IPS-NIHi7 (cell line): ENCODE results near the gene TMA7.
"Not testable (repeated sequence)": the region's sequence is repeated elsewhere in the genome, so short reads cannot be mapped to it uniquely, and the experiment has no call there.

Experiments used
- DNase-seq: peaks from one replicate; pipeline ENCODE4 v3.0.0; 2012; ENCODE audit warnings: mixed read lengths; ENCODE audit errors: extremely low spot score

TMA7 gene

DNA sequence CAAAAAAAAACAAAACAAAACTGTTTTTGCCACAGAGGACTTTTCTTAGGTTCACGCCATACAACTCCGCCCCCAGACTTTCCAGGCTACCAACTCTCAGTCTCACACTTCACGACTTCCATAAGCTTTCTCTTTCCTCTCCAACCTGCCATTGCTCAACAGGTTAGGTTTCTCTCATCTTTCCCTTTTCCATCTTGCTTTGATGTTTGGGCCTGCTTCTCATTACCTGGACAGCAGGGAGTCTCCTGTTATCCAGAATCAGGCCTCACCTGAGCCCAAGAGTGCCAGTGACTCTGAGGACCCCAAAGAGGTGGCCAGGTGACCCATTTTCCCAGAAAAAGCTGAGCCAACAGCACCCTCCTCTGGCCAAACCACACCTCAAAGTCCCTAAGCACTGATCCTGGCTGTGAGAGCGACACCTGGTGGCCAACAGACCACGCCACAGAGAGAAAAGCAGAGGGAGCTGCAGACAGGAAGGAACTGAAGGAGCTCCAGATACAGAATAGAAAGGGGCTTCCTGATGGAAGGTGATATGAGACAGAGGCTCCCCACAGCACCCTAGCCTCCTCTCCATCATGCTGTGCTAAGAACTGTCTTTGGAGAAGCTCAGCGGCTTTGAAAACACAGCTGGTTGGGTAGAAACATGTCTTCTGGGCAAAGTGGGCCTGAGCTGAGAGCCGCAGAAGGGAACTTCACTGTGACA is 4.1 kb upstream of the TMA7 start:
- DNase-seq: peak; percentile 89

DNA sequence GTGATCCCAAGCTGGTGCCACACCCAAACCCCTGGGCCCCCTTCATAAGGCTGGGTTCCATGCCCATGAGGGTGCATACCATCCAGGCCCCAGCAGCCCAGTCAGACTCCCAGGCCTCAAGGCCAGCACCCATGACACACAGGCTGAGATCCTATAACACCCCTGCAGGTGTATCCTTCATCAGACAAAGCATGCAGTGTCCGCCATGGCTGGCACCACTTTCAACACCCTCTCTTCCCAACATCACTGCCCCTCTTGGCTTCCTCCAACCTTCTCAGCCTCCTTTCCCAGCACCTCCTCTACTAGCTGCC is 3.6 kb upstream of the TMA7 start:
- no peak for DNase-seq

DNA sequence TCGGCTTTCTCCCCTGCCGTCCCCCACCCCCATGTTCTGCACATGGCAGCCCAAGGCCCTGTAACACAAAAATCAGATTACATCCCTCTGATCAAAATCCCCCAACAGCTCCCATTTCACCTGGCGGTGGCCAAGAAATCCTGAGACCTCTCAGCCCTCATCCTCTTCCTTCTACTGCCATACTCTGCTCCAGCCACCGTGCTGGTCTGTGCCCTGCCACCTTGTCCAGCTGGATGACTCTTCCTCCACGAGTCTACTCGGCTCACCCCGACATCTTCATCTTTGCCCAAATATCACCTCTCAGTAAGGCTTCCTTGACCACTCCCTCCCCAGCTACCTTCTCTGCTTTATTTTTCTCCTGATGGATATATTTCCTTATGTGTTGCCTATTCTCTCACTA is 3.2 kb upstream of the TMA7 start:
- DNase-seq: no peak

DNA sequence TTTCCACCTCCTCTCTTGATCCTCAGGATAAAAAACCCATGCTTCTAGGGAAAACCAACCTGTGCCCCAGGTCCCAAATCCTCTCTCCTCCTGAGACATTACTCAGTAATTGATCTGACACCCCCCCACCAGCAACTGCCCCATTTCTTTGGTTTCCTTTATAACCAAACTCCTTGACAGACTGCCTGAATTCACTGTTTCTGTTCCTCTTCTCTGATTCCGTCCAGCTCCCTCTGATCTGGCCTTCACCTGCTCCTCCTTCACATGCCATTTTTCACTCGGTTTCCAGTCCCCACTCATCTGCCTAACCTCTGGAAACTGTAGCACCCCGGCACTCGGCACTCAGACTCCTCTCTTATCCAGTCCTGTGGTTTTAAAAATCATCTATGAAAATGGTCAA is 2.2 kb upstream of the TMA7 start:
- no peak for DNase-seq

DNA sequence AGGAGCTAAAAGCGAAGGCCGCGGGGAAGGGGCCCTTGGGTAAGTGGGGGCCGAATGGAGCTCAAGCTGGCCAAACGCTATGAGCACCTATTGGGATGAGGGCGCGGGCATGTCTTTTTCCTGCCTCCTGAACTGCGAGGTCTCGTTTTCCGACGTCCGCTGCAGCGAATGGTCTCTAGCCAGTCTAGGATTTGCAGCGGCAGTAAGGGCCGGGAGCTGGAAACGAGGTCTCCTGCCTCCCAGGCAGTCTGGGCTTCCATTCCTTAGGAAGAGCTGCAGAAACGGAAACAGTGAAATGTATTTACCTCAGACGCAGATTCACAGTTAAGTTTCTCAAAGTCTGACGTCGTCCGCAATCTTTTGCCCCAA is 517 bp downstream of the TMA7 start:
- DNase-seq: no peak

DNA sequence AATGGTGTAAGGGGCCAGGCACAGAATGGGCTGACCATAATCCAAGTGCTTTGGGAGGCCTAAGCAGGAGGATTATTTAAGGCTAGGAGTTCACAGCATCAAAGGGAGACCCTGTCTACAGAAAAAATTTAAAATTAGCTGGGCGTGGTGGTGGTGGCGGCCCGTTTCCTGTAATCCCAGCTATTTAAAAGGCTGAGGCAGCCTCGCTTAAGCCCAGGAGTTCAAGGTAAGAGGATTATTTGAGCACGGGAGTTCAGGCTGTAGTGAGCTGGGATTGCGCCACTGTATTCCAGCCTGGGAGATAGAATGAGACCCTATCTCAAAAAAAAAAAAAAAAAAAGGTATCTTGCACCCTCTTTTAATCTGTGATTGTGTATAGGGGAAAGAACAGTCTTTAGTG is 1.9 kb downstream of the TMA7 start:
- DNase-seq: no peak

DNA sequence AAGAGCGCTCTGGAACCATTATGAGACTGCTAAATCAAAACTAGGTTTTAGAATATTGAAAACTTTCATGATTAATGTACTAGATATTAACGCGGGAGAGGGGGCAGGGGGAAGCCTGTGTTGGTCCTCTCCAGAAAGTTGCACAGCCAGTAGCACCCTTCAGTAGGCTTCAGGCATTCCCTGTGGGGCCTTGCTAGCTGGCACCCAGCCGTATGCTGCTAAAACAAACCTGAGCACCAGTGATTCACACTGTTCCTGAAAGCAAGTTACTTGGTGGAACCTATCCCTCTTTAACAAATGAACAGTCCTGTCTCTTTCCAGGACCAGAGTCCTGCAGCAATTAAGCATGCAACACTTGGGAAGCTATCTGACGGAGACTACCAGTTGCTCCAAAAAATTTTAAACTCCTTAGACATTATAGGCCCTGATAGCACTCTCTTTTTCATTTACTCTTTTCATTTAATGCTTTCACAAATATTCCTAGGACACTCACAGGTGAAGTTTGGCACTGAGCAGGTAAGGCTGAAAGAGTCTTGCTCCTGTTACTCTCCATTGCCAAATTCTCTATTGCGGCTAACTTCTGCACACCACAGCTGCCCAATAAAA is 5.3 kb downstream of the TMA7 start:
- no peak for DNase-seq

DNA sequence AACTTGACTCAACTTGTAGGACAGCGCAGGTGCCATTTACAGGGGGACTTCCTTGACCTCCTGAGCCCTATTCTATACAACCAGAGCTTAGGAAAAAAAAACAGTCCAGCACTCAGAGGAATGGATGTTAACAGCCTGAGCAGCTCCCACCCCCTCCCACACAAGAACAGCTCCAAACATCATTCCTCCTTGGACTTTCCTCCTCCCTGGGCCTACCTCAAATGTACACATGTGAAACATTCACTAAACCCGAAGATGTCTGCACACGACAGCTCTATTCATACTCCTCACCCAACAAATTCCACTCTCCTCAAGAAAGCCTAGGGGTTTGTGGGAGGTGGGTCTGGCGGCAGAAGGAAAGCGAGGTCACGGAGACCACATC is 6.0 kb downstream of the TMA7 start:
- no peak for DNase-seq

DNA sequence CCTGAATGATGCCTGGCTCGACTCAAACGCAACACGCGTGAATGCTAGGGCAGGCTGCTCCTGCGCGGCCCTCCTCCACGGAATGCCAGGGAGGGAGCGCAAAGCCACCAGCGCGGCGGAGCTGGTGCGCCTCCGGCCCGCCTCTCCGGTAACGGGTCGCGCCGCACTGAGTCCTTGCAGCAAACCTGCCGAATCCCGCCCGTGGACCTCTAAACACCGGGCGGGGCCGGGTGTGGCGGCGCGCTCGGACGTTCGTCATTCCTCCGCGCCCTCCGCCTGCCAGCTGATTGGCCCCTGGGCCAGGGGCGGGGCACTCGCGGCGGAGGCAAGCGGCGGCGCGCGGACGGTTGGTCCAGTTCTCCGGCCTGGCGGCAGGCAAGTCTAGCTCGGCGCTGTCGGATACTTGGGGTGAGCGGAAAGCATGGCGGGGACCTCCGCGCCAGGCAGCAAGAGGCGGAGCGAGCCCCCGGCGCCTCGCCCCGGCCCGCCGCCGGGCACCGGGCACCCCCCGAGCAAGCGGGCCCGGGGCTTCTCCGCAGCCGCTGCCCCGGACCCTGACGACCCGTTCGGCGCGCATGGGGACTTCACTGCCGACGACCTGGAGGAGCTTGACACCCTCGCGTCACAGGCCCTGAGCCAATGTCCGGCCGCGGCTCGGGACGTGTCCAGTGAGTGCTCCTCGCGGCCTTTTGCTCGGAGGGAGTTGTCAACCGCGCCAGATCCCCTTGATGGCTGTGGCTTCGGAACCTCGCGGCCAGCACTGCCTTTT is 6.6 kb downstream of the TMA7 start, which contains the start of gene ATRIP:
TSS of gene ATRIP (plus strand) at position 313 of the 769 bp plus-strand sequence. CDS start at position 422, 109 bp downstream.
- peak; percentile 94 for DNase-seq

DNA sequence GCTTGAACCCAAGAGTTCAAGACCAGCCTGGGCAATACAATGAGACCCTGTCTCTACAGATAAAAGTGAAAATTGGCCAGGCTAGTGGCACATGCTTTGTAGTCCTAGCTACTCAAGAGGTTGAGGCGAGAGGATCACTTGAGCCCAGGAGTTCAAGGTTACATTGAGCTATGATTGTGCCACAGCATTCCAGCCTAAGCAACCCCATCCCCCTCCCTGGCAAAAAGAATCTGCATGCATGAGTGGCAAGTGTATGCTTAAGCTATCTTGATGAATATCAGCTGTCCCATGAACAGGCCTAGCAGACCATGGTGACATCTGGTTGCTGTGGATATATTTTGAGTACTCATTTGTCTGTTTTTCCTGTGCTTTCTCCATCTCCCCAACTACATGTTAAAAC is 11.2 kb downstream of the TMA7 start:
- no peak for DNase-seq

DNA sequence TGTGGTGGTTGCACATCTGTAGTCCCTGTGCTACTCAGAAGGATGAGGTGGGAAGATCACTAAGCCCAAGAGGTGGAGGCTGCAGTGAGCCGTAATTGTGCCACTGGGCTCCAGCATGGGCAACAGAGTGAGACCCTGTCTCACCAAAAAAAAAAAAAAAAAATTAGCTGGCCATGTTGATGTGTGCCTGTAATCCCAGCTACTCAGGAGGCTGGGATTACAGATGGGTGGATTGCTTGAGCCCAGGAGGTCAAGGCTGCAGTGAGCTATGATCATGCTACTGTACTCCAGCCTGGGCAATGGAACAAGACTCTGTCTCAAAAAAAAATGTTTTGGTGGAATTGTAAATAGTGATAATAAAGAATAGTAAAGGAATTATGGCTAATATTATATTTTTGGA is 16.4 kb downstream of the TMA7 start:
- DNase-seq: no peak

DNA sequence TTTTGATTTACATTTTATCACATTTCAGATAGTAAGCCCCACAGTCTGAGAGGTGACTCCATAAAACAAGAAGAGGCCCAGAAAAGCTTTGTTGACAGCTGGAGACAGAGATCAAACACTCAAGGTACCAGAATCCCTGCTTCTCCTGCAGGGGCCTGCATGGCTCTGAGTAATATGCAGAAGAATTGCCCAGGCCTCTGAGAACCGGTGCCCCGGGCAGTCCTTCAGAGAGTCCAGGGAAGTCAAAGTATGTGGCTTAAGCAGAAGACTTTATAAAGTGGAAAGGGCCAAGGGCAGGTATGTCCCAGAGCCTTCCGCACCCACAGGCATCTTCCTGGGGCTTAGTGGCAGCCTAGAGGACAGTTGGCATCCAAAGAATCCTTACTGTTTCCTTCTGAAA is 19.3 kb downstream of the TMA7 start:
- no peak for DNase-seq

DNA sequence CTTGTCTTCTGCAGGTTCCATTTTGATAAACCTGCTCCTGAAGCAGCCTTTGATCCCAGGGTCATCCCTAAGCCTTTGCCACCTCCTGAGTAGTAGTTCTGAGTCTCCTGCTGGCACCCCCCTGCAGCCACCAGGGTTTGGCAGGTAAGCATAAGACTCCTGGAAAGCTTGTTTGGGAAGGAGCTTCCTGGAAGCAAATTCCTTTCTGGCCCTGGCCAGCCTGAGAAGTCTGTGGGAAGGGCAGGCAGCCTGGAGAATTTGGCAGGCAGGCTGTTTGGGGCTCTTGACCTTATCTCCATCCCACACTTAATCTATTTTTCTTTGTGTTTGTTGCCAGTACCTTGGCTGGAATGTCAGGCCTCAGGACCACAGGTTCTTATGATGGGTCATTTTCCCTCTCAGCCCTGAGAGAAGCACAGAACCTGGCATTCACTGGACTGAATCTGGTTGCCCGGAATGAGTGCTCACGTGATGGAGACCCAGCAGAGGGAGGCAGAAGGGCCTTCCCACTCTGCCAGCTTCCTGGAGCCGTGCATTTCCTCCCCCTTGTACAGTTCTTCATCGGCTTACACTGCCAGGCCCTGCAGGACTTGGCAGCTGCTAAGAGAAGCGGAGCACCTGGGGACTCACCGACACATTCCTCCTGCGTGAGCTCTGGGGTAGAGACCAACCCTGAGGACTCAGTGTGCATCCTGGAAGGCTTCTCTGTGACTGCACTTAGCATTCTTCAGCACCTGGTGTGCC is 19.9 kb downstream of the TMA7 start:
- DNase-seq: no peak

DNA sequence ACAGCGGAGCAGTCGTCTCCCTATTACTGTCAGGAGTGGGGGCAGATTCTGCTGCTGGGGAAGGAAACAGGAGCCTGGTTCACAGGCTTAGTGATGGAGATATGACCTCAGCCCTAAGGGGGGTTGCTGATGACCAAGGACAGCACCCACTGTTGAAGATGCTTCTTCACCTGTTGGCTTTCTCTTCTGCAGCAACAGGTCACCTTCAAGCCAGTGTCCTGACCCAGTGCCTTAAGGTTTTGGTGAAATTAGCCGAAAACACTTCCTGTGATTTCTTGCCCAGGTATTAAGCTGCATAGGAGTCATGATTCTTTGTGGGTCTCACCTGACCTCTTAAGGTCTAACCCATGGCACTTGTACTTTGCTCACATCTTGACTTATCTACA is 20.5 kb downstream of the TMA7 start:
- DNase-seq: no peak

DNA sequence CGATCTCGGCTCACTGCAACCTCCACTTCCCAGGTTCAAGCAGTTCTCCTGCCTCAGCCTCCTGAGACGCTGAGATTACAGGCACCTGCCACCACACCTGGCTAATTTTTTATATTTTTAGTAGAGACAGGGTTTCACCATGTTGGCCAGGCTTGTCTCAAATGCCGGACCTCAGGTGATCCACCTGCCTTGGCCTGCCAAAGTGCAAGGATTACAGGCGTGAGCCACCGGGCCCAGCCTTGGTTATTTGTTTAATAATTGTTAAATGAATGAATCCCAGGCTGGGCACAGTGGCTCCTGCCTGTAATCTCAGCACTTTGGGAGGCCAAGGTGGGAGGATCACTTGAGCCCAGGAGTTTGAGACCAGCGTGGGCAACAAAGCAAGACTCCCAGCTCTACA is 21.7 kb downstream of the TMA7 start:
- not testable (repeated sequence) for DNase-seq

DNA sequence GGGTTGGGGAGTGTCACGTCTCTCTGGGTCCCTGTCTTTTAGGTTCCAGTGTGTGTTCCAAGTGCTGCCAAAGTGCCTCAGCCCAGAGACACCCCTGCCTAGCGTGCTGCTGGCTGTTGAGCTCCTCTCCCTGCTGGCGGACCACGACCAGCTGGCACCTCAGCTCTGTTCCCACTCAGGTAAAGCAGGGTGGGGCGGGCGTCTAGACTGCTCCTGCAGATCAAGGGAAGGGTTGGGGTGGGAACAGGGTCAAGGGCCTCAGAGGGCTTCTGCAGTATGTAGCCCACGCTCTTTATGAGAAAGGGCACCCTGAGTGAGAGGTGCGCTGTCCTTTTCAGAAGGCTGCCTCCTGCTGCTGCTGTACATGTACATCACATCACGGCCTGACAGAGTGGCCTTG is 23.6 kb downstream of the TMA7 start:
- DNase-seq: no peak

DNA sequence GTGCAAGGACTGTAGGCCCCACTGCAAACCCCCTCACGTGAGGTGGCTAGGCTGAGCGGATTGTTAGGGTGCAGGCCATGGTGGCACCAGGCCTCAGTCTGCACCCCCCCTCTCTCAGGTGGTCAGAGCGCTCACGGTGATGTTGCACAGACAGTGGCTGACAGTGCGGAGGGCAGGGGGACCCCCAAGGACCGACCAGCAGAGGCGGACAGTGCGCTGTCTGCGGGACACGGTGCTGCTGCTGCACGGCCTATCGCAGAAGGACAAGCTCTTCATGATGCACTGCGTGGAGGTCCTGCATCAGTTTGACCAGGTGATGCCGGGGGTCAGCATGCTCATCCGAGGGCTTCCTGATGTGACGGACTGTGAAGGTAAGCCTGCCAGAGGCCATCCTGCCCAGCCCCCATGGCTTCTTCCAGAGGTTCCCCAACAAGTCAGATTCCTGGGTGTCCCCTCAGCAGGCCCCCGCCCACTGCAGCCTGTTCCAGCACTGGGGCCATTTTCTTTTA is 24.7 kb downstream of the TMA7 start:
- no peak for DNase-seq

DNA sequence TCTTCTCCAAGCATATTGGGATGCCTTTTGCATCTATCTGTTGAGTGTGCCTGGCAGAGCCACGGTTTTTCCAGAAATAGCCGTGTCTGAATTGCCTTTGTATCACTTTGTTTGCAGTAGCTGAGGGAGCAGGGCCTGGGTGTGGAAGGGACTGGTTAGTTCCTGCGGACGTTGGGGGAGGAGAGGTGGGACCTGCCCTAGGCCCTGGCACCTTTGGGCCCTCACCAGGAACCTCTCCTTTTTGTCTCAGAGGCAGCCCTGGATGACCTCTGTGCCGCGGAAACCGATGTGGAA is 25.1 kb downstream of the TMA7 start:
- no peak for DNase-seq

DNA sequence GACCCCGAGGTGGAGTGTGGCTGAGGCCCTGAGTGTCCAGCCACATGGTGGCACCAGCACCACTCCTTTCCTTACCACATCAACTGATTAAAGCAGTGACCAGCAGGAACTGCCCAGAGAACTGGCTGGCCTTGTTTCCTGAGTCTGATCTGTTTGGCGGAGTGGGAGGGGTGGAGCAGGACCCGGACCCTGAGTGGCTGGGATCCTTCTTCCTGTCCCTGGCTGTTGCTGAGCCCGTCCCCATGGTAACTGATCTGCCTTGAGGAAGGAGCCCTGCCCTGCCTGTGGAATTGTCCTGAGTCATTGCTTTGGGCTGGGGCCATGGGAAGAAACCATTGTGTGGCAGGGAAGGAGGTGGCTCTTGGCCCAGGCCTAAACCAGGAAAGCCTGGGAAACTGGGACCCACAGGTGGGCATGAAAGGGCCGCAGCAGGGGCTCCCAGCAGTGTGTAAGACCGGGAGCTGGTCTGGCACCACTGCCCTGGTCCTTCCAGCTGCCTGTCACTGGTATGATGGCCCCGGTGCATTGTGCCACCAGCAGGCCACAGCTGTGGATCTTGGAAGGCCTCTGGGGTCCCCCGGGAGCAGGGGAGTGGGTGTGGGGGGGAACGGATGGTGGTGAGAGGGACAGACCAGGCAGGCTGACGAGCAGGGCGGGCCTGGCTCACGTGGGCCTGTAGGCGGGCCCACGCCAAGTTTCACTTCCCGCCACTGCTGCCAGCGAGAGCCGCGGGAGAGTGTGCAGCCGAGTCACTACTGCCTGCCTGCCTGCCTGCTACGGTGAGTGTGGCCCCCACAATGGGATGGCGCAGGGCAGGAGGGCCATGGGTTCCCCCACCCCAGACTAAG is 25.7 kb downstream of the TMA7 start:
- peak; percentile 99 for DNase-seq

DNA sequence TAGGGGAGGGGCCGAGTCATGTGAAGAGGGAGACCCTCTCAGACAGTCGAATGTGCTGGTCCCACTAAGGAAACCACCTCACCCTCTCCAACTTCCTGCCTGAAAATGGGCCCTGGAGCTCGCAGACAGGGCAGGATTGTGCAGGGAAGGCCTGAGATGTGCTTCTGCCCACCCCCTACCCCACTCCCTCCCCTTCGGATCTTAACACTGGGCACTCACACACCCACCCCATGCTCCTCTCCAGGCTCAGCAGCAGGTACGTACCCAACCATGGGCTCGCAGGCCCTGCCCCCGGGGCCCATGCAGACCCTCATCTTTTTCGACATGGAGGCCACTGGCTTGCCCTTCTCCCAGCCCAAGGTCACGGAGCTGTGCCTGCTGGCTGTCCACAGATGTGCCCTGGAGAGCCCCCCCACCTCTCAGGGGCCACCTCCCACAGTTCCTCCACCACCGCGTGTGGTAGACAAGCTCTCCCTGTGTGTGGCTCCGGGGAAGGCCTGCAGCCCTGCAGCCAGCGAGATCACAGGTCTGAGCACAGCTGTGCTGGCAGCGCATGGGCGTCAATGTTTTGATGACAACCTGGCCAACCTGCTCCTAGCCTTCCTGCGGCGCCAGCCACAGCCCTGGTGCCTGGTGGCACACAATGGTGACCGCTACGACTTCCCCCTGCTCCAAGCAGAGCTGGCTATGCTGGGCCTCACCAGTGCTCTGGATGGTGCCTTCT is 26.5 kb downstream of the TMA7 start:
- no peak for DNase-seq

DNA sequence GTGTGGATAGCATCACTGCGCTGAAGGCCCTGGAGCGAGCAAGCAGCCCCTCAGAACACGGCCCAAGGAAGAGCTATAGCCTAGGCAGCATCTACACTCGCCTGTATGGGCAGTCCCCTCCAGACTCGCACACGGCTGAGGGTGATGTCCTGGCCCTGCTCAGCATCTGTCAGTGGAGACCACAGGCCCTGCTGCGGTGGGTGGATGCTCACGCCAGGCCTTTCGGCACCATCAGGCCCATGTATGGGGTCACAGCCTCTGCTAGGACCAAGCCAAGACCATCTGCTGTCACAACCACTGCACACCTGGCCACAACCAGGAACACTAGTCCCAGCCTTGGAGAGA is 27.0 kb downstream of the TMA7 start:
- DNase-seq: no peak
